CD4-positive, alpha-beta T cell treated with Interferon alpha-2 for 1 hour (primary cell): Measurements from ENCODE around the gene BPTF.
"Not testable (repeated sequence)": the region's sequence is repeated elsewhere in the genome, so short reads cannot be mapped to it uniquely, and the experiment has no call there.

Source experiments
- DNase-seq, 2 donors: peaks; one replicate each; pipeline ENCODE4 v3.0.0-alpha.2; 2020 to 2022

BPTF gene

GRCh38 chr17:67980883-67981282, 155.6 kb downstream of the BPTF start:
- DNase-seq, result not testable (repeated sequence)

DNA sequence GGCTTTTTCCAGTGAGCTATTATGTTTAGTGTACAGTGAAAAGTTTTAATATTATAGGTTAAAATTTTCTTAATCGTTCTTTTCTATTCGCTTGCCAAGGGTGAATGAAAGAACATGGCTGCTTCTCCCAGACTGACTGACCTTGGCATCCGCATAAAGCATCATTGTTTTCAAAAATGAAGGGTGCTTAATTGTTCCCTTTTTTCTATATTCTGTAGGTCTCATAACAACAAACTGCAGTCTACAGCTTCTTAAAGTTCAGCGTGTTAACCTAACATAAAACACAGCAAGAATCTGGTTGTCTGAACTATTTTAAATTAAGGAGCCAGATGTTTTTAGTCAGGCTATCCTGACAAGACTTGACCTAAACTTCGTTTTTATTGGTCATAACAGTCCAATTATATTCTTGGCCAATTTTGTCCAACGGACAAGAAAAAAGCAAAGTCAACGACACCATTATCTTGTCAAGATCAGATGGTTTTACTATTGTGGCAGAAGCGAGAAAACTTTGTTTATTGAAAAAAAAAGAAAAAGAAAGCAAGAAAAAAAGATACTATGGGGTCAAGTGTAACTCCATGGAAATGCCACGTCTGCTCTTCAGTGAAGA, 156.8 kb downstream of the BPTF start:
- no peak for DNase-seq

- no peak for DNase-seq
Measured at GRCh38 chr17:67982686-67983382, 157.5 kb downstream of the BPTF start.

- DNase-seq, result no peak
Measured at GRCh38 chr17:67983383-67983688, 158.0 kb downstream of the BPTF start.

DNA sequence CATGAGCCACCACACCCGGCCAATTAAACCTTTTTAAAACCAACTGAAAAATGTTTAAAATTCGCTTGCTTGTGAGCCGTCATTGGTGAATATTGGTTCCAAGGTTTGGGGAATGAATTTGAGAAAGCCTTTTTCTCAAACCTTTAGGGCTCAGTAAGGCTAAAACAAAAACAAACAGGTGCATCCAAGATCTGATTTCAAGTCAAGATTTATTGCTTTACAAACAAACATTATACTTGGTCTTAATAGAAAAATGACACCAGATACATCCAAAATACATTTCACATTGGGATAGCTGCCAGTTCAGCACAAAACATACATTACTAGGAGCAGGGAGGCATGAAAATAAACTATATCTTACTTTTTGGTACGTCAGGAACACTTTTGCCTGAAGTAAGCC, 165.6 kb downstream of the BPTF start:
- no peak for DNase-seq

- peak in 1 of 2 donors; percentile 23 for DNase-seq
Measured at GRCh38 chr17:67992548-67993152, 167.3 kb downstream of the BPTF start.

DNA sequence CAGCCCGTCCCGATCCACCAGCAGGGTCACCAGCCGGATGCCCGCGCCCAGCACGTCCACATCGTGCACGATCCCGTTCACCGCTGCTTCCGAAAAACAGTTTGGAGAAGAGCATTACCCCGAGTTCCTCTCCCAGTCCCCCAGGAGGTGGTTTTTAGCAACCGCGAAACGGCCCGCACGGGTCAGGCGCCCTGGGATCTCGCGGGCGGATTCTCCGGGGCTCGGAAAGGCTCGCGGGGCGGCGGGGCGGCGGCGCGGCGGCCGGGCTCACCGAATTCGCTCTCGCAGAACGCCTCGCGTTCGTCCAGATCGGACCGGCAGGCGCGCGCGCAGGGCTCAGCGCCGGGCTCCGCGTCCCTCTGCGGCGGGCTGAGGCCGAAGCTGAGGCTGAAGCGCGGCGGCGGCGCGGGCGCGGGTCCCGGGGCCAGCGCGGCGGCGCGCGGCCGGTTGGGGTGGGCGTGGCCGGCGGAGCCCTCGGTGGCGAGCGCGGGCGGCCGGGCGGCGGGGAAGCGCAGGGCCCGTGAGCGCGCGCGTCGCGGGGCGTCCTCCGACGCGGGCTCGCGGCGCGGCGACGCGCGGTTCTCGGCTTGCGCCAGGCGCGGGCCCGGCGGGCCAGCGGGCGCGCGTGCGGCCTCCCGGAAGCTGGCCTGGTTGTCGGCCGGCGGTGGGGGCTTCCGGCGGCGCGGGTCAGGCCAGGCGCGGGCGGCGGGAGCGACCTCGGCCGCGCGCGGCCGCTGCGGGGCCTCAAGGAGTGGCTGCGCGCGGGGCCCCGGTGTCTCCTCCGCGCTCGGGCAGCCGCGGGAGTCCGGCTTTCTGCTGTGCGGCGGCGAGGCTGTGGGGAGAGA, 168.1 kb downstream of the BPTF start:
- DNase-seq, result peak; percentile 75 to 80

GRCh38 chr17:67993998-67994361, 168.7 kb downstream of the BPTF start:
- no peak for DNase-seq

- no peak for DNase-seq
Measured at GRCh38 chr17:67994817-67995569, 169.7 kb downstream of the BPTF start.

DNA sequence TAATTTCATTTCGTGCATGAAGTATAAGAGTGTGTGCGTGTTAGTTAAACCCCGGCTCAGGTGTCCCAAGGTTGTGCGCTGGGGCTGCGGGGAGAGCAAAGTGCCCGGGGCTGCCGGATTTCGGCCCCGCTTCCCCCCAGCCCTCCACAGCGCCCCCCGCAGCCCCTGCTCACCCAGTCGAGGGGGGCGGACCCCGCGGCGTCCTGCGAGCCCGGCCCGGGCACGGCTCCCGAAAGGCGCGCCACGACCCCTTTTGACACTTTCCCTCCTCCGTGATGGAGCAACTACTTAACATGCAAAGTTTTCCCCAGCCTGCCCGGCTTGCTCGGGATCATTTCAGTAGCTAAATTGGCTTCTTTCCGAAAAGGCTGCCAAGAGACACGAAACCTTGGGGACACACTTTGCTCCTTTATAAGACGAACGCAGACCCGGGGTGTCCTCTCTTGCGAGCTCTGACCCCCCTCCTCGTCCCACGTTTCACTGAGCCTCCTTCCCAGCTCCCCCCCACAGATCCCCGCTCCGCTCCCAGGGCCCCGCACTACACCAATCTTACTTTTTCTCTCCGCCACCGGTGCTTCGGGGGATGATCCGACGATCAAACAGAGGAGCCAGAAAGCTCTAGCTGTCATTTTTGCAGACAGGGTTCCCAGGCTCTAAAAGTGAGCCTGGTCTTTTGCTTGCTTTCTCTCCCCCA, 170.4 kb downstream of the BPTF start:
- peak in 1 of 2 donors; percentile 15 for DNase-seq

DNA sequence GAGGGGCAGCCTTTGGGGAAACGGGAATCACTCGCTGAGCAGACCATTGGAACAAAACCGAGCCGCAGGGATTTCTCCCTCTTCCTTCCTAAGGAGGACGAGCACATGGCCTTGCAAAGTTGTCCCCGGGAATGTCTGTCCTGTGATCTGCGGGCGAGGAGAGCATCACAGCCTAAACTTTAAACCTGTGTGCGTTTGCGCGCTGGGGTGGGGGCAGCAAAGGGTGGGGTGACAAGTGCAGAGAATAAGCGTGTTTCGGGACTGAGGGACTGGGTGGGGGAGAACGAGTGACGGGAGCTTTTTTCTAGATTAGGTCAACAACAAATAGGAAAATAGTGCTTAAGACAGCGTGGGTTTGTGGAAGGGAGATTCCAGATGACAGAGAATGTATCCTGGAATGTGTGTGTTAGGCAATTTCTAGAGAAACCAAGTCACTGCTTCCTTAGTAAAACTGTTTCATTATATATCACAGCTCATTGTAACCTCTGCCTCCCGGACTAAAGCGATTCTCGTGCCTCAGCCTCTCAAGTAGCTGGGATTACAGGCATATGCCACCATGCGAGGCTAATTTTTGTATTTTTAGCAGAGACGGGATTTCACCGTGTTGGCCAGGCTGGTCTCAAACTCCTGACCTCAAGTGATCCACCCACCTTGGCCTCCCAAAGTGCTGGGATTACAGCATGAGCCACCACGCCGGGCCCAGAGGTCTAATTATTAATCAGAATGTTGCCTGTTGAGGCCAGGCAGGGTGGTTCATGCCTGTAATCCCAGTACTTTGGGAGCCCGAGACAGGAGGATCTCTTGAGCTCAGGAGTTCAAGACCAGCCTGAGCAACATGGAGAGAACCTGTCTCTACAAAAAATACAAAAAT, 171.2 kb downstream of the BPTF start, which contains the start of gene C17orf58:
Gene C17orf58, minus strand, starts transcription at position 169 of the 871 bp plus-strand sequence. CDS start 271 bp downstream, outside the sequence.
- not testable (repeated sequence) for DNase-seq

- DNase-seq, result no peak
Measured at GRCh38 chr17:67998466-67998865, 173.2 kb downstream of the BPTF start.

DNA sequence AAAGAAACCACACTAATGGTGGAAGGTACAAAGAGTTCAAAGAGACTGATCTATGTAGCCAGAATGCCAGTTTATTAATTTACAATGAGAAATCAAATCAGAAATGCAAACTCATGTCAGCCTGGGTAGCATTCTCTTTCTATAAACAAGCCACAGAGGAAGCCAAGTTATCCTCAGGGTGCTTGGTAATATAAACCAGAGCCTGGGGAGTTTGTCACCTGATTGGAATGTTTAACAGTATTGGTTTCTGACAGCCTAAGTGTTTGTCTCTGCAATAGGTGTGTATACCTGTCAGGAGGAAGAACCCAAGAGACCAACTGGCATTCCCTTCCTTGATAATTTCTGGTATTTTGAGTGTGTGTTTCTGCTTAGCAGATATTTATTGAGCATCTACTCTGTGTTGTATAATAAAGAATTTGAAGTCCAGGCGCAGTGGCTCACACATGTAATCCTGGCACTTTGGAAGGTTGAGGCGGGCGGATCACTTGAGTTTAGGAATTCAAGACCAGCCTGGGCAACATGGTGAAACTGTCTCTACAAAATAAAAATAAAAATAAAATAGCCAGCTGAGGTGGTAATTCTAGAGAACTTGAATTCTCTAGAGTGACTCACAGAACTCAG, 174.1 kb downstream of the BPTF start:
- no peak for DNase-seq

DNA sequence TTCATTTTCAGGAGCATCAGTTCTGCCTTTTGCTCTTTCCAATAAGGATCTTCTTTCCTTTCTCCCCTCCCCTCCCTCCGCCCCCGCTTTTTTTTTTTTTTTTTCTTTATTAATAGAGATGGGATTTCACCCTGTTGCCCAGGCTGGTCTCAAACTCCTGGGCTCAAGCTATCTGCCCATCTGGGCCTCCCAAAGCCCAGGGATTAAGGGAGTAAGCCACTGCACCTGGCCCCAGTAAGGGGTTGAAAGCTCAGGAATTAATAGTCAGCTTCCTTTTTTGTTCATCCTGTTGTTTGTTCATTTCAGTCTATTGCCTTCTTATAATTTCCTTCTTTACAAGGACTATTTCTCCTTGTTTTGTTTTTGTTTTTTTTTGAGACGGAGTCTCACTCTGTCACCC, 178.9 kb downstream of the BPTF start:
- DNase-seq, result no peak

DNA sequence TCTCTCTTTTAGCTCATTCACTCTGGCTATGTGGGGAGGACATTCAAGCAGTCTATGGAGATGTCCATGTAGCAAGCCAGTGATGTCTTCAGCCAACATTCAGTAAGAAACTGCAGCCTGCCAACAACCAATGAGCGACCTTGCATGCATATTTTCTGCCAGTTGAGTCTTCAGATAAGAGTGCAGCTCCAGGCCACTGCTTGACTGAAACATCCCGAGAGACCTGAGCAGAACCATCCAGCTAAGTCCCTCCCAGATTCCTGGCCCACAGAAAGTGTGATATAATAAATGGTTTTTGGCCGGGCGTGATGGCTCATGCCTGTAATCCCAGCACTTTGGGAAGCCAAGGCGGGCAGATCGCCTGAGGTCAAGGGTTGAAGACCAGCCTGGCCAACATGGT, 181.5 kb downstream of the BPTF start:
- no peak for DNase-seq

DNA sequence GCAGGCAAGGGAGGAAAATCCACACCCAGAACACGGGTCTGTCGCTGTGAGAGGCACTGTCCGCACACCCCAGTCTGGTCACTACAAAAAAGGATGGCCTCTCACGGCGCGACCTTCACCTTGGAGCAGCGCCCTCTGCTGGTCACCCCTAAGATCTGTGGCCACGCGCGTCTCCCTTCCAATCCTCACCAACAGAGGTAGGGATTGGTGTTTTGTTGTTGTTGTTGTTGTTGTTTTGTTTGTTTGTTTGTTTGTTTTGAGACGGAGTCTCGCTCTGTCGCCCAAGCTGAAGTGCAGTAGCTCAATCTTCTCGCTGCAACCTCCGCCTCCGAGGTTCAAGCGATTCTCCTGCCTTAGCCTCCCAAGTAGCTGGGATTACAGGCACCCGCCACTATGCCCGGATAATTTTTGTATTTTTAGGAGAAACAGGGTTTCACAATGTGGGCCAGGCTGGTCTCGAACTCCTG, 185.9 kb downstream of the BPTF start:
- peak; percentile 50 to 66 for DNase-seq

DNA sequence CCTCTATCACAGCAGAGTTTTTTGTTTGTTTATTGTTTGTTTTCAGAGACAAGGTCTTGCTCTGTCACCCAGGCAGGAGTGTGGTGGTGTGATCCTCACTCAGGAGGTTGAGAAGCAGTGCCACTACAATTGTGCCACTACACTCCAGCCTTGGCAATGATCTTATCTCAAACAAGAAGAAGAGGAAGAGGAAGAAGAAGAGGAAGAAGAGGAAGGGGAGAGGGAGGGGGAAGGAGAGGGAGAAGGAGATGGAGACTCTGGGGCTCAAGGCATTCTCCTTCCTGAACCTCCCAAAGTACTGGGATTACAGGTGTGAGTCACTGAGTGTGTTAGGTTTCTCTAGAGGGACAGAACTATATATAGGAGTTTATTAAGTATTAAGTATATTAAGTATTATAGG, 188.1 kb downstream of the BPTF start:
- DNase-seq, result no peak

GRCh38 chr17:68015081-68015723, 189.9 kb downstream of the BPTF start:
- DNase-seq, result no peak

- no peak for DNase-seq
Measured at GRCh38 chr17:68016838-68017237, 191.5 kb downstream of the BPTF start.

DNA sequence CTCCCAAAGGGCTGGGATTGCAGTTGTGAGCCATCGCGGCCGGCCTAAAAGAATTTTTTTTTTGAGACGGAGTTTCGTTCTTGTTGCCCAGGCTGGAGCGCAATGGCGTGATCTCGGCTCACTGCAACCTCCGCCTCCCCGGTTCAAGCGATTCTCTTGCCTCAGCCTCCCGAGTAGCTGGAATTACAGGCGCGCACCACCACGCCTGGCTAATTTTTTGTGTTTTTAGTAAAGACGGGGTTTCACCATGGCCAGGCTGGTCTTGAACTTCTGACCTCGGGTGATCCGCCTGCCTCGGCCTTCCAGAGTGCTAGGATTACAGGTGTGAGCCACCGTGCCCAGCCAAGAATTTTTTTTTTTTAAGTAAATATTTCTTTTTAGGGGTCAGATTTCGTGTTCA, 193.2 kb downstream of the BPTF start:
- DNase-seq, result not testable (repeated sequence)
